DMS153 treated with DMSO at 0.1 percent for 48 hours (cell line): ENCODE data around the gene NRCAM.
A peak's percentile ranks its signal among the peaks of the same experiment; 100 is the strongest.

Experiments
- DNase-seq: peaks from one replicate; lab custom pipeline; 2025; ENCODE audit not compliant: unreplicated experiment; lab: John Stamatoyannopoulos, UW

NRCAM gene

DNA sequence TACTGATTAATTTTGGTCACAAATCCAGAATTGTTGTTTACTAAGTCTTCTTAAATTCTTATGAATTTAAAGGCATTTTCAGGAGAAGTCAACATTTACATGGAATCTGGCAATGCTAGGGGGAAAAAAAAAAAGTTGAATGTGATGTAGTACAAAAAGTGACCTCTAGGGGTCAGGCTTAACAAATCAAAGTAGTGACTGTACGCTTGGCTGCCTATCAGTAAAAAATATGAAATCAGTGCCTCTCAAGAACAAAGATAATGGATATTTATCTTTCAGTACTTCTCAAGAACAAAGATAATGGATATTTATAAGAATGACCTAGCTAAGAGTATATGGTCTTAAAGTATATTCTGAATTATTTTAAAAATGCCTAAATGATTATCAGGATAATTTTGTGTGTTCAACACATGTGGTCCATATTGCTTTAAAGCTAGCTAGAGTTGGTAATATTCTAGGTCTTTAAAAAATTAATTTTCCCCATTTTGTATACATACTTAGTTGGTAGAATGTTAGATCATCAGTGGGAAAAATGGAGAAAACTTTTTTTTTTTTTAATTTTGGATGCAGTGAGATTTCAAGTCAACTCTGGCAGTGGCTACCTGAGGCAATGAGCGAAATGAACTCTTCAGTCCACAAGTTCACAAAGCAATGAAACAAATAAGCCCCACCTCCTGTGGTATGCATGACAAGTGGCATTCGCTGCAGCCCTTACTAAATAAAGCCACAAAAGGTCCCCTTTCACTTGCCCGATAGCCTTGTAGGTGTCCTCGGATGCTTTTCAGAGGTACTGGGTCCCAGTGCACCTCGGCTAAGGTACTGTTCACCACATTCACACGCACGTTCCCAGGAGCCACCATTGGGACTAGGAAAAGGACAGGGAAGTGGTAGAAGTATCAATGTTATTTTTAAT lies 274.9 kb downstream of the NRCAM start:
- peak; percentile 56 for DNase-seq

DNA sequence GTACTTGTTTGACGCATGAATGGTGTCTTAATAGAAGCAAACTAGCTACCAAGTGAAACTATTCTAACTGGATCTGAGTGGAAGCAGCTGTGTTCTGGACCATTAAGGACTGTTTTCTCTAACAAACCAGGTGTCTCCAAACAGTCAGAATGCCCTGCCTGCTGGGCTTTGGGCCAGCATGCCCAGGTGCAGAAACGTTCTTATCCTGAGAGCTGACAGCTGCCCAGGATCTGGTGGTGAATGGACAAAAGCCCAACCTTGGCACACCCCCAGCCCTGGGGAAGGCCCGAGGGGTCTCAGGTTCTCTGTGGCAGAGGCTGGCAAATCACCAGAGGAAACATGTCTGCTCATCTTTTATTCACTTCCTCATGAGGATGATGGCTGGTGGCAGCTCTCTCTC lies 277.8 kb downstream of the NRCAM start:
- DNase-seq: peak; percentile 93

DNA sequence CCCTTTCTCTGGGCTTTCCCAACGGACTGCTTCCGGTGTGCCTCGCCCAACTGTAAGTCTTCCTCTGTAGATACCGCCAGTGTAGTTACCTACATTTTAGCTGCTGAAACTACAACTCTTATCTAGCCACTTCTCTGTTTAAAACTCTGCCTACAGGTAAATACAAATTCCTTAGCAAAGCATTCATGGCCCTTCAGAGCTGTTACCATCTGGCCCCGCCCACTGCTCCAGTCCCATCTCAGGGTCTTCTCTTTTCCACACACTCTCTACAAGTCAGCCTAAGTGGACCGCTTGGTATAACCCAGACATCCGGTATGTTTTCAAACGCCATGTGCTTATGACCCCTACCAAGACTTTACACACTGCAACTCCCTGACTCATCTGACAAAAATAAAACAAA lies 285.1 kb downstream of the NRCAM start:
- DNase-seq: no peak

DNA sequence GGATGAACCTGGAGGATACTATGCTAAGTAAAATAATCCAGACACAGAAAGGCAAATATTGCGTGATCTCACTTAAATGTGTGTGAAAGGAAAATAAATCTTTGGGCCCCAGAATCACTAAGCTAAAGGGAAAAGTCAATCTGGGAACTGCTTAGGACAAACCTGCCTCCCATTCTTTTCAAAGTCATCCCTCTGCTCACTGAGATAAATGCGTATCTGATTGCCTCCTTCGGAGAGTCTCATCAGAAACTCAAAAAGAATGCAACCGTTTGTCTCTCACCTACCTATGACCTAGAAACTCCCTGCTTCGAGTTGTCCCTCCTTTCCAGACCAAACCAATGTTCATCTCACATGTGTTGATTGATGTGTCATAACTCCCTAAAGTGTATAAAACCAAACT lies 286.0 kb downstream of the NRCAM start:
- no peak for DNase-seq

DNA sequence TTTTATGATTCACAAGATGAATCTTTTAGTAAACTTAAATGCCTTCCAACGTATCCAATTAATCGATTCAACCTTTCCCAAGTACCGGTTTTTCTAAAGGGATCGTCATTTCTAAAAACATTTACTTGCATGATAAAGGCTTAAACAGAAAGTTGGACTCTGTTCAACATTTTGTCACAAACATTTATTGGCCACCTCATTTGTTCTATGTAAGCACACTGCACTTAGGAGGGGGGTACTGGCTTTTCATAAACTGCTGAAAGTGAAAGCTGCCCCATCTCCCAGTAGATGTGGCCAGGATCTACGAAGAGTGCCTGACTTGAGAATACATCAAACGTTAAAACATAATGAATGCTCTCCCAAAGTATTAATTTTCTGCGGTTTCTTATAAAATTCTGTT lies 288.8 kb downstream of the NRCAM start:
- peak; percentile 14 for DNase-seq

DNA sequence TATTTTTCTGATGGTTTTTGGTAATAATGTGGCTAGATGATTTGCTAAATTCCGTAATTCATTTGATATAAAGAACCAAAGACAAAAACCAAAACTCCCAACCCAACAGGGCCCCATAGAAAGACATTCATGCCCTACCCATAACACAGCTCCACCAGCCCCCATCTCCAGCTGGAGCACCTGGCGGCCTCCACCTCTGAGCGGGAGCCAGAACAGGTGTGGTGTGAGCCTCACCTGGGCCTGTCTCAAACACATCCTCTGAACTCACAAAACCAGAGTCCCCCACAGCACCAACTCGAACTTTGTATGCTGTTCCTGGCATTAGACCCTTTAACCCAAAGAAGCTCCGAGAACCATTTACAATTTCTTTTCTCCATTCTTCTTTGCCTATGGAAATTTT lies 289.5 kb downstream of the NRCAM start:
- DNase-seq: no peak

DNA sequence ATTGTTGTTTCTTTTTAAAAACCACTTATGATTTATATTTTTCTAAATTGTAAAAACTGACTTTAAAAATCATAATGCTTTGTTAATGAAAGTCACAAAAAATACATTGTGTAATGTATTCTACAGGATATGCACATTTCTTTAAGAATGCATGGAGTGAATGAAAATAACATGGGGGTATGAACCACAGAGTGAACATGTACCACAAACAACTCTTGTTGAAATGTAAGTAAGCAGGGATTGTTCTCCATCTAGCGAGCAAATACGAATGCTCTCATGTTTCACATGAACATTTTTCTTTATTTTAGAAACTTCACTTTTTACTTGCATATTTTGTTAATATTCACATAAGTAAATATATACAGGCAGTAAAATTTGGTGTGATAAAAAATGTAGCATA lies 290.5 kb downstream of the NRCAM start:
- DNase-seq: no peak

DNA sequence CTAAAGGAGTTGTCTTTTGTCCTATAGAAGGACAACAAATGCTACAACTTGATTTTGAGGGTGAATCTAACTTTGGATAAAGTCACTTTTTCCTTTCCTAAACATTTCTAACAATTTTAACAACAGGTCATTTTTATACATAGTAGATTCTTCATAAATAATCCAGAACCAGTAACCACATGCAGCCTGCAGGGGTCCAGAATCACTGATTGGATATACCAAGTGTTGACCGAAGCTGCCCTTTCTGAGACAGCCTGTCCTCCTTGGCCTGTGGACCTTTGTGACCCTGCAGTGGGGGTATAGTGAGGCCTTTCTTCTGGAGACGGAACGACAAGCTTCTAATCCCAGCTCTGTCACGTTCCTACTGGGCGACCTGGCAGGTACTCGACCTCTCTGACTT lies 291.3 kb downstream of the NRCAM start:
- DNase-seq: no peak

DNA sequence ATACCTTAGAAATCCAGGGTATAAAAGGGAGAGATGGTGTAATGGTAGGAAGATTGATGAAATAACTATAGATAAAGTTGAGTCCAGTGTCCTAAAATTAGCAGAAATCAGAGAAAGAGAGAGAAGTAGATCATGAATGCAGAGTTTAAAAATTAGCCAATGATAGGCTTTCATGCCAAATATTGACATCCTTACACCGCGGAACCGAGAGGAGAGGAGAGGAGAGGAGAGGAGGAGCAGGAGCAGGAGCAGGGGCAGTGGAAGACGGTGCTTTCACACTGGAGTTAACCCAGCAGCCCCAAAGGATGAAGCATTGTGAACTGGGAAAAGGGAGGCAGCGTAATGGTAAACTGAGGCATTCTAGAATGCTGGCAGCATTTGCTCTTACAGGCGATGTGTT lies 291.9 kb downstream of the NRCAM start:
- DNase-seq: no peak

DNA sequence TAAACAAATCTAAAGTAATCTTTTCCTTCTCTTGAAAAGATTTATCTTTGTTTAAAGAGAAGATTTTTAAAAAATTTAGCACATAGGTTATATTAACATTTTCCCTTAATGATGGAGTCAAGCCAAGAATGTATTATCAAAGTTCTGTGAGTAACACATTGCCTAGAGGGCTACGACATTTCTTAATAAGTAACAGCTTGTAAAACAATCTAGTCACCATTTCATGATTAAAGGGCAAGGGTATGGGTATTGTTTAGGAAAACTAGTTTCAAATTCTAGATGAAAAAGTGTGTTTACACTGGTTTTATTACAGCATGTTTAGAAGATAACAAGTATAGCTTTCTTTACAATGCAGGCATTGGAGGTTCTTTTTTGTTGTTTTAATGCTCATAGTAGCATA lies 297.5 kb downstream of the NRCAM start:
- no peak for DNase-seq

DNA sequence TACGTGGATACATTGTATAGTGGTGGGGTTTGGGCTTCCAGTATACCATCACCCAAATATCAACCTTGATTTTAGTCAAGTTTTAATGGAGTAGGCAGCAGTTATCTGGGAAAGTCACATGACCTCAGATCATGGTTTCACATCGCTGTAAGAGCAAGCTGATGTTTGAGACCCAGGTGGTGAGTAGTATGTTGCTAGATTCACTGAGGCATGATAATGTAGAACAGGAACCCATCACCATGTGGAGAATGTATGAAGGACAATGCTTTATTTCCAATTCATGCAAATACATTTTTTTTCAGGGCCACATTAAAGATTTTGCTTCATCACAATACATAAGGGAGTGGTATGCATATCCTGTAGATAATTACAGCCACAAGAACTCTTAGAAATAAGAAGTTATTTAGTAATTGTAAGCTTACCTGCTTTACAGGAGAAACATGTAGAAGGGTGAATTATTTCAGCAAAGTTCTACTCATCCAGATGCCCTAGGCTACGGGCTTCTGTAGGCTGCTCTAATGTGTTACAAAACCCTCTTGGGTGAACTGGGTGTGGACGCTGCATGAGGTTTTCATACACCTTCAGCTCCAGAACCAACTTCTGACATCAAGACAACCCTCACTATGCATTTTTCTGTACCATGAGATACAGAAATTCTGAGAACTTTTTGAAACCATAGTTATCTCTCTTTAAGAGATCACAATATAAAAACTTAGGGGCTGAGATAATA lies 298.5 kb downstream of the NRCAM start:
- no peak for DNase-seq

DNA sequence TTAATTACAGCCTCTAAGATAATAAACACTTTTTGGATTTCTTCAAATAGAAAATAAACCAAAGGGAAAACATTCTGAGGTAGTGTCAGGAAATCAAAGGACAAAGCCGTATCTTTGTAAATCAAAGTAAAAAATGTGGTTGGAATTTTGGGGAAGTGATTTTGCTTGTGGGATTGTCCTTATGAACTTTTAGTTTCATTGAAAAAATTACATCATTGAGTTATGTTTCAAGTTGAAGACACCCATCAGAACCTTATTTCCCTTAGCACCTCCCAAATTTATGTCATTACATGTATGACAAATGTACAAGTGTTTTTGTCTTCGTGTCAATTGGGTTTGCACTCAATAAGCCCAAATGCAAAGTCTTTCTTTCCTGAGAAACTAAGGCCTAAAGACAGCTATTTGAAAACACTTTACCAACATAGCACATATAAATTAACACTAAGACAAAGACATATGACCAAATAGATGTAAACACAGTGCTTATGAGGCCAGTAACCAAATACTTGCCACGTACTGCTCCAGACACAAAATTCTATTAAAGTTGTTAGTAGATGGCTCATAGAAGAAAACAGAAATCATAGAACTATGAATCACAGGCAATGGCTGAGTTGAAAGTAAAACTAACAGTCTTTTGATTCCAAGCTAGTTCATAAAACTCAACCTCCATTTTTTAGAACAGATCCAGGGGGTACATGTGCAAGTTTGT lies 299.2 kb downstream of the NRCAM start:
- no peak for DNase-seq

DNA sequence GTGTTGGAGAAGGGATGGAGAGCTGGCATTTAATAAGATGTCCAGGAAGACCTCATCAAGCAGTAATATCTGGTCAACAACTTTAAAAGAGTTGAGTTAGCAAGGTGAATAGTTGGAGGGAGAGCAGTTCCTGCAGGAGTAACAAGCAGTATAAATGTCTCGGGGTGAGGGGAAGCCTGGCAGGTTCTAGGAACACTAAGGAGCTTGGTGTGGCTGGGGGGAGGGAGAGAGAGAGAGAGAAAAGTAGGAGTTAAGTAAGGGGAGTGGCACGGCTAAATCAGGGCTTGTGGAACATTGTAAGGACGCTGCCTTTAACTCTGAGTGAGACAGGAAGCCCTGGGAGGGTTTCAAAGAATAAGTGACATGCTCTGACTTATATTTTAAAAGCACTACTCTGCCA lies 304.0 kb downstream of the NRCAM start:
- no peak for DNase-seq

DNA sequence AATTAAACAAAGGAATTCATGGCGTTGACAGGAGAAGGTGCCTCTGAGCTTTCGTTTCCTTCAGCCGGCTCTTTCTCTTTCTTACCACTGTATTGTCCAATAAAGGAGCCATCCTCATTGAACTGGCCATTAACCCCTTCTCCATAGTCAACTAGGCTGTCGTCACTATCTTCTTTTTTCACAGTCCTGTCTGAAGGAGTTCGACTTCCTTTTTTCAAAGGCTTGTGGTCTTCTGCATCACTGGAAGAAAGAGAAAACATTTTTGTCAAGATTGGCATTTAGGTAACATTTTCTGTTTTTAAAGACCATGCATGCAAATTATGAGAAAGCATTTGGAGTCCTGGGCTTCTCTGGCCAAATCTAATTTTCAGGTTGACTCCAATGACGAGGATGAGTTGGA lies 306.3 kb downstream of the NRCAM start:
- no peak for DNase-seq

DNA sequence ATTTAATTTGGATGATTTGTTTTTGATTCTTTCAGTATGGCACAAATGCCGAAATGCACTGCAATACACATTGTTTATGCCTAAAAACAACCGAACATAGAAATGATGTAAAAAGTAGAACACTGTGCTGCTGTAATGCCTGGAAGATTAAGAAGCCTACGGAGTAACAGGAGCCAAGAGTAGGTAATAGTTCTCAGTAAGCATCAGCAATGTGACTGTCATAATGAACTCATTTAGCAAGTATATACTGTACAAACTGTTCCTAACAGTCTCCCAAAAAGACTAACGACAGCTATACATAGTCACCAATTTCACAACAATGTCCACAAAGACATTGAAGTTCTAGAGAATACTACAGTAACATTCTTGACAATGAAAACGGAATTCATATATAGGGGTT lies 307.1 kb downstream of the NRCAM start:
- DNase-seq: no peak

DNA sequence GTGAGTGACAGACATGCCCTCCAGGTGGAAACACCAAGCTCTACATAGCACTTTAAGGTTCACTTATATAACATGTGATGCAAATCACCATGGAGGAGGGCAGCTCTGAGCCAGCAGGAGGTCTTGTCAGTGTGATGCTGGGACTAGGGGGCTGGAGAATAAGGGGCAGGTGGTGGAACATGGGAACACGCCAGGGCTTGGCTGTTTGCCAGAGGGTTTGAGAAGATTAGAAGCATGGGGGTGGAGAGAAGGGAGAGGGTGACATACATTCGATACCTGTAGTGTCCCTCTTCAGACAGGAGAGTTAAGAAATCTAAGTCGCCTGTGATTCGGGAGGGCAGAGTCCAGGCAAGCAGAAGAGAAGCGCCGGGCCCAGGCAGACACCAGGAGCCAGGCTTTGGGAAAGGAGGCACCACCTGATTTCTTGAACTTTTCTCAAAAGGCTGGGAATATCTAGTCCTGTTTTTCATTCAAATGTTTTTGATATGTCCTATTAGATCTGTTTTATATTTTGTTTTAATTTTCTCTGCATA lies 309.1 kb downstream of the NRCAM start:
- DNase-seq: no peak

DNA sequence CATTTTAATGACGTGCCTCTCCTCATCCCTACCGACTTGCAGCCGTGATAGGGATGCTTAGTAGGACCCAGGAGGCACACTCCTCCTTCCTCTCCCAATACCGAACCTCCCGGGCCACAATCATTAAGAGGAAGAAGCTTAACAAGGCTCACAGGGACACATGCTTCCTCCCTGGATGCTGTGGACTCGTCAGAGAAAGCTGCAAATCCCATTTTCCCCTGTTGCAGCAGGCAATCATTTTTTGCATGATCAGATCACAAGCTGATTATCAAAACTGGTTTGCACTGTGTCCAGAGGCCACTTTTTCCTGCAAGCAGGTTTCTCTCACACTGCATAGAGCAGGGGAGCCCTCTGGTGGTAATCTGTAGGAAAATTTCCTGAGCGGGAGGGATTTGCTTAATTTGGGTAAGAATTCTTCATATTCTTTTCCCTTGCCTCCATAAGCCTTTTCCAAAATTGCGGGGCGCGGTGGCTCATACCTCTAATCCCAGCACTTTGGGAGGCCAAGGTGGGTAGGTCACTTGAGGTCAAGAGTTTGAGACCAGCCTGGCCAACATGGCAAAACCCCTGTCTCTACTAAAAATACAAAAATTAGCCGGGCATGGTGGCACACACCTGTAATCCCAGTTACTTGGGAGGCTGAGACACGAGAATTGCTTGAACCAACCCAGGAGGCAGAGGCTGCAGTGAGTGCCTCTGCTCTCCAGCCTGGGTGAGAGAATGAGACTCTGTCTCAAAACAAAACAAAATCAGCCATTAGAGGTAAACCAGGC lies 310.0 kb downstream of the NRCAM start:
- peak; percentile 52 for DNase-seq

DNA sequence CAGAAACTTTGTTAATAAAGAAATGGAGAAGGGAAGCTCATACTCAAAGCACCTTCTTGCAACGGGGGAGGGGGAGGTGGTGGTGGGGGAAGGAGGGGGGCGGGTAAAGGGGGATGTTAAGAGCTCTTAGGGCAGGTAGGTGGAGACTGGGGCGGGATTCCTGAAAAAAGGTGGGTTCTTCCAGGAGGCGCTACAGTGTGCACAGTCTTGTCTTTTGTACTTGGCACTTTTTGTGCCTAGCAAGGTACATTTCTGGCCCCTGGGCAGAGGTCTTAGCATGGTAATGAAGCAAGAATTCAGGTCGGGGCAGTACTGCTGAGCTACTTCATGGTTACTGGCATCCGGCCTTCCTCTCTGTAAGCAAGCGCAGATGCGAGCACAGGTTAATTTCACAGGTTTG lies 310.8 kb downstream of the NRCAM start:
- DNase-seq: no peak

DNA sequence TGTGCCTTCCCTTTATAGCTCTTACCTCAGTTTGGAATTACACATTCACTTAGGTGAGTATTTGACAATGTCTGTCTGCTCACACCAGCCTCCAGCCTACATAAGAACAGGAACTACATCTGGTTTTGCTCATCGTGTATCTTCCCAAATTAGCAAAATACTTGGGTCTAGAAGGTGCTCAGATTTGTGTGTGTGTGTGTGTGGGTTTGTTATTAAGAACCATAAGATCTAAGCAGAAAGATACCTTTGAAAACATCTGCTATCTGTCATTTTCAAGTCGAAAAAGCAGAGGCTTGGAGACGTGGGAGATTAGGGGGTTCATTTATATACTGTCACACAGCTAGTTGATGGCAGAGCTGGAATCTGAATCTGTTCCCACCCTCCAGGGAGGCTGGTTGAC lies 311.3 kb downstream of the NRCAM start:
- no peak for DNase-seq

DNA sequence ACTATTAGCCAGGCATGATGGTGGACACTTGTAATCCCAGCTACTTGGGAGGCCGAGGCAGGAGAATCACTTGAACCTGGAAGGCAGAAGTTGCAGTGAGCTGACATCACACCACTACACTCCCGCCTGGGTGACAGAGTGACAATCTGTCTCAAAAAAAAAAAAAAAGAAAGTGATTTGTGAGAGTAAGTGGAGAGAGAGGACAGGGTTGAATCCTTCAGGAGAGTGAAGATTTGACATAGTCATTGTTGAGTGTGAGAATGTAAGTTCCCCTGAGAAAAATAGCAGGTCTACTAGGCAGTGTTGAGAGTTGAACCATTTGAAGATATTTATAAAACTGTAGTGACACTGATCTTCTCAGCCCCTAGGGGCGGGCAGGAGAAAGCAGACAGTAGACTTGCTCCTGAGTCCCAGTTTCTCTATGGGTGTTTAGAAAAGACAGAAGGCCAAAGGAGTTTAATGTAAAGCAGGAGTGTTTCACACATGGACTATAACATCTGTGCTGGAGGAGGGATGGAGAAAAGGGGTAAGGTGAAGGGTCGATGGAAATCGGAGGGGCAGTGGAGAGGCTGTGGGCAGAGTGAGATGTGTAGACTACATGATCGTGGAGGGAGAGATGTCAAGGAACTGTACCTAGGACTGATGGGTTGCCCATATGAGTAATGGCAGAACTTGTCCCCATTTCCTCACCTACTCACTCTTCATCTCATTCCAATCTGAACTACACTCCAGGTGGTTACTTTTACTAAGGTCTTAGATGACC lies 312.4 kb downstream of the NRCAM start:
- no peak for DNase-seq
